B cell (primary cell): ENCODE data around the gene ARHGEF7.

Experiments used
- EZH2 ChIP-seq: IDR thresholded peaks from 2 replicates; pipeline ENCODE4 v1.6.1; 2012; ENCODE audit warnings: borderline replicate concordance, low read depth, mild to moderate bottlenecking, moderate library complexity, low read length; ENCODE audit not compliant: insufficient read depth, poor library complexity, severe bottlenecking
- TF ChIP-seq, protein P1 (sequence below): fragments of 200-600 bp; IDR thresholded peaks from one replicate; pipeline ENCODE4 v1.8.0; 2022; ENCODE audit warnings: antibody characterized with exemption, mild to moderate bottlenecking

DNA sequence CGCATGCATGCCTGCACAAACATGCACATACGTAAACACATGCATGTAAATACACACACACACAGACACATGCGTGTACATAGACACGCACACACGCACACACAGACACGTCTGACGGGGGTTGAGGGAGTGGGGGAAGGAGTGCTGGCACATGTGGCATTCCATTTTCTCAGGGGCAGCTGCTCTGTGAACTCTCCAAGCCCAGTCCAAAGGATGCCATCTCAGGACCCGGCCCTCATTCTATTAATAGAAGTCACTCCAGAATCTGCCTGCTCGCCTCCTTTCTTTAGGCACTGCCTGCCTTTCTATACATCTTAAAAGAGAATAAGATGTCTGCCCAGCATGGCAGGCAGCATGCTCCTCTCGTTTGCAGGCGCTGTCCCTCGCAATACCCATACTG, 5.3 kb downstream of the ARHGEF7 start:
- TF ChIP-seq, protein P1, sequence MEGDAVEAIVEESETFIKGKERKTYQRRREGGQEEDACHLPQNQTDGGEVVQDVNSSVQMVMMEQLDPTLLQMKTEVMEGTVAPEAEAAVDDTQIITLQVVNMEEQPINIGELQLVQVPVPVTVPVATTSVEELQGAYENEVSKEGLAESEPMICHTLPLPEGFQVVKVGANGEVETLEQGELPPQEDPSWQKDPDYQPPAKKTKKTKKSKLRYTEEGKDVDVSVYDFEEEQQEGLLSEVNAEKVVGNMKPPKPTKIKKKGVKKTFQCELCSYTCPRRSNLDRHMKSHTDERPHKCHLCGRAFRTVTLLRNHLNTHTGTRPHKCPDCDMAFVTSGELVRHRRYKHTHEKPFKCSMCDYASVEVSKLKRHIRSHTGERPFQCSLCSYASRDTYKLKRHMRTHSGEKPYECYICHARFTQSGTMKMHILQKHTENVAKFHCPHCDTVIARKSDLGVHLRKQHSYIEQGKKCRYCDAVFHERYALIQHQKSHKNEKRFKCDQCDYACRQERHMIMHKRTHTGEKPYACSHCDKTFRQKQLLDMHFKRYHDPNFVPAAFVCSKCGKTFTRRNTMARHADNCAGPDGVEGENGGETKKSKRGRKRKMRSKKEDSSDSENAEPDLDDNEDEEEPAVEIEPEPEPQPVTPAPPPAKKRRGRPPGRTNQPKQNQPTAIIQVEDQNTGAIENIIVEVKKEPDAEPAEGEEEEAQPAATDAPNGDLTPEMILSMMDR = no peak
- no peak for TF ChIP-seq EZH2
